GM23248 (cell line): ENCODE measurements around the gene IQCN.

Experiments used
- EZH2 ChIP-seq: fragments of 200-600 bp; sonication (generic); IDR thresholded peaks from 2 replicates; pipeline ENCODE4 v1.6.1; 2018; ENCODE audit warnings: antibody characterized with exemption, mild to moderate bottlenecking; ENCODE audit not compliant: insufficient read depth, poor library complexity, severe bottlenecking
- EZH2phosphoT487 ChIP-seq: fragments of 200-600 bp; sonication (generic); IDR thresholded peaks from 2 replicates; pipeline ENCODE4 v1.6.1; 2018; ENCODE audit warnings: antibody characterized with exemption, moderate library complexity, mild to moderate bottlenecking, low read depth; ENCODE audit not compliant: insufficient read depth

- TF ChIP-seq EZH2 (no peak), EZH2phosphoT487 (no peak)
Observed at GRCh38 chr19:18231775-18232174, 42.5 kb downstream of the IQCN start.
